T-cell (primary cell): ENCODE data around the gene HPCAL1. TPM values are rescaled to one million over a fixed set of nuclear protein-coding genes. Genes with fewer than 3 reads are reported as not detected.

Source experiments
- ATAC-seq, 4 experiments: fragments of 200-7000 bp in 3 of 4; fragments of 150-1000 bp in 1 of 4; cut with Tn5 transposase; replicated peaks in 1 of 4; 1 replicate in 3 of 4; 2 replicates in 1 of 4; pipeline ENCODE4 v1.10.0; 2021; ENCODE audit warnings: moderate library complexity in 3 of 4, mild to moderate bottlenecking in 2 of 4, moderate number of reproducible peaks in 1 of 4
- CTCF ChIA-PET, 2 donors: fragments of 300-600 bp; sonication (Branson Sonifier 250); formaldehyde crosslinking; loops; one replicate each; lab custom pipeline; 2022; ENCODE audit warnings: antibody characterized with exemption in 2 of 2; lab: Charles Lee
- POLR2A ChIA-PET, 2 donors: fragments of 300-600 bp; sonication (Branson Sonifier 250); formaldehyde crosslinking; loops; one replicate each; lab custom pipeline; 2022; ENCODE audit warnings: antibody characterized with exemption in 2 of 2; lab: Charles Lee
- DNase-seq, 35 experiments: peaks; one replicate each; pipeline versions ENCODE4 v3.0.0 to v3.0.0-alpha.2; 2013 to 2023
- H3K27ac ChIP-seq: one replicate; pipeline ENCODE4 v1.5.1; 2013; ENCODE audit warnings: low read length
- H3K27me3 ChIP-seq, 2 experiments: replicated peaks in 1 of 2; 1 replicate in 1 of 2; 2 replicates in 1 of 2; pipeline versions ENCODE4 v1.6.1 to v1.7.0; 2013; ENCODE audit warnings: low read length in 1 of 2, mixed read lengths in 1 of 2; ENCODE audit not compliant: control insufficient read depth in 2 of 2, insufficient read depth in 2 of 2; ENCODE audit errors: extremely low read depth in 1 of 2
- H3K36me3 ChIP-seq, 2 donors: 1 replicate in 1 of 2; 2 replicates in 1 of 2; pipeline versions ENCODE4 v1.6.1 to v1.7.0; 2013; ENCODE audit warnings: low read length in 1 of 2; ENCODE audit not compliant: control insufficient read depth in 2 of 2, insufficient read depth in 1 of 2; ENCODE audit errors: extremely low read depth in 1 of 2
- H3K4me1 ChIP-seq, 2 experiments: 1 replicate in 1 of 2; 2 replicates in 1 of 2; pipeline versions ENCODE4 v1.6.1 to v1.7.0; 2013; ENCODE audit warnings: low read length in 2 of 2, mixed read lengths in 1 of 2; ENCODE audit not compliant: insufficient read depth in 2 of 2, control insufficient read depth in 1 of 2; ENCODE audit errors: extremely low read depth in 1 of 2
- H3K4me3 ChIP-seq, 2 donors: 1 replicate in 1 of 2; 2 replicates in 1 of 2; pipeline versions ENCODE4 v1.5.1 to v1.7.0; 2013; ENCODE audit warnings: mild to moderate bottlenecking in 2 of 2, low read length in 1 of 2, moderate library complexity in 1 of 2; ENCODE audit not compliant: control insufficient read depth in 1 of 2; ENCODE audit errors: extremely low read depth in 1 of 2
- H3K9me3 ChIP-seq: 2 replicates; pipeline ENCODE4 v1.7.0; 2013
- H3K27ac Mint-ChIP-seq, 2 donors: one replicate each; pipeline ENCODE4 v1.8.0; 2020 to 2021; ENCODE audit warnings: mild to moderate bottlenecking in 2 of 2, mixed read lengths in 2 of 2
- H3K27me3 Mint-ChIP-seq, 2 donors: one replicate each; pipeline ENCODE4 v1.8.0; 2021 to 2022; ENCODE audit warnings: mixed read lengths in 2 of 2
- H3K36me3 Mint-ChIP-seq: one replicate; pipeline ENCODE4 v1.8.0; 2021; ENCODE audit warnings: mixed read lengths
- H3K4me1 Mint-ChIP-seq, 3 donors: one replicate each; pipeline ENCODE4 v1.8.0; 2020 to 2022; ENCODE audit warnings: mixed read lengths in 3 of 3, mild to moderate bottlenecking in 1 of 3
- H3K4me3 Mint-ChIP-seq, 3 donors: one replicate each; pipeline ENCODE4 v1.8.0; 2020 to 2022; ENCODE audit warnings: mild to moderate bottlenecking in 3 of 3, mixed read lengths in 3 of 3, moderate library complexity in 3 of 3
- H3K9me3 Mint-ChIP-seq, 3 donors: one replicate each; pipeline ENCODE4 v1.8.0; 2020 to 2022; ENCODE audit warnings: mixed read lengths in 3 of 3
- whole genome bisulfite sequencing: methylation state at CpG from one replicate; pipeline ENCODE4 v1.1.5; 2013; ENCODE audit warnings: missing lambda C conversion rate; ENCODE audit not compliant: insufficient coverage; 5-methylcytosine and 5-hydroxymethylcytosine counted together
- total RNA-seq, 35 experiments: library from RNA in 6 of 35; stranded (reverse) in 6 of 35; fragments of 120-200 nt in 1 of 35; gene quantifications; one replicate each; pipeline versions ENCODE4 v1.2.1 to v1.2.4 and lab custom pipeline; 2013 to 2026

Gene HPCAL1
- total RNA-seq, 5 donors from 2014 or later (not counting 1 experiment from before 2014, with no cell fraction given) = 39.5 to 87.3 (median 83.2) TPM

DNA sequence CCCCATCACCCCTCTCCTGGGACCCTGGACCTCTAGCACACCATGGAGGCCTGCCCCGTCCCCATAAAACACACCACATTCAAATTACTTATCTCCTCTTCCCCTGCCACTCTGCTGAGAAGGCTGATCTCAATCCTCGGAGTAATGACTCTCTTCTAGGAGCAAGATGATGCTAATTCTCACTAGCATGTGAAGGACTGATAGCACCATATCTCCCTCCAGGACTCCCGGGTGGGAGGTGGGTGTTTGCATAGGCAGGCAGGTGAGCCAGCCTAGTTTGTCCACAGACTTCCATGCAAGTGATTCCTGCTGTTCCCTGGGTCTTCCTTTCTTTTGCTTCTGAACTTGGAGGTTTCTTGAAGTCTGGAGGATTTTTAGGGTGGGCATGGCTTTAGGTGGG lies 40.5 kb downstream of the HPCAL1 start:
- Histone ChIP-seq H3K9me3 (no peaks in the 10 kb centered on the region), H3K27ac (no peak overlapping the region), H3K4me3 (no peak overlapping the region), H3K27me3 (no peaks in the 10 kb centered on the region), H3K4me1 (peaks cover 24 to 75% of the 10 kb centered on the region in 2 experiments), H3K36me3 (peaks cover 2 to 18% of the 10 kb centered on the region in 2 donors)
- H3K9me3 Mint-ChIP-seq = no peaks in the 10 kb centered on the region
- peak overlapping the region in 1 of 3 donors; percentile 34 for H3K4me3 Mint-ChIP-seq
- no peak overlapping the region for H3K27ac Mint-ChIP-seq
- 100% methylated on average over 1 of the region's 3 CpGs for WGBS
- ChIA-PET POLR2A (interaction anchor here in 1 of 2 donors (0.7 kb wide), 1 partner anchor 332 kb away, joined by 3 read pairs; no protein-coding TSS in a partner anchor), CTCF (no interaction called here)
- no peak for DNase-seq
- ATAC-seq = no peak
- no peaks in the 10 kb centered on the region for H3K27me3 Mint-ChIP-seq
- H3K36me3 Mint-ChIP-seq = peaks cover 14% of the 10 kb centered on the region
- peaks cover 82% of the 10 kb centered on the region in 3 donors for H3K4me1 Mint-ChIP-seq

DNA sequence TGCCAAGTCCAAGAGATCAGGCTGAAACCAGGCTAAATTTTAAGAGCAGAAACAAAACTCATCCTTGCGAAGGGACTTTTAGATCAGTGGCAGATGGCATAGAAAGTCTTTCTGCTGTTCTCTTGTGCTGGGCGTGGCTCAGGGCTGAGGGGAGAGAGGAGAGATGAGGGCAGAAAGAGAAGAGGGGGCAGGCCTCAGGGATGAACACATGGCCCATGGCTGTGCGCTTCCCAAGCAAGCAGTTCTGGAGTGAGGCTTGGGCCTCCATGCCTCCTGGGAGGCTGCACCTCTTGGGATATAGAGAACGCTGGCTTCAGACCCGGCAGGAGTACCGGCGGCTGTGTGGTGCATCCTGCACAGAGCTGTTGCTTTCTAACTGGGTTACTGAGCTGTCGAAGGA lies 41.0 kb downstream of the HPCAL1 start:
- no peak overlapping the region for H3K27ac Mint-ChIP-seq
- POLR2A ChIA-PET = no interaction called here

DNA sequence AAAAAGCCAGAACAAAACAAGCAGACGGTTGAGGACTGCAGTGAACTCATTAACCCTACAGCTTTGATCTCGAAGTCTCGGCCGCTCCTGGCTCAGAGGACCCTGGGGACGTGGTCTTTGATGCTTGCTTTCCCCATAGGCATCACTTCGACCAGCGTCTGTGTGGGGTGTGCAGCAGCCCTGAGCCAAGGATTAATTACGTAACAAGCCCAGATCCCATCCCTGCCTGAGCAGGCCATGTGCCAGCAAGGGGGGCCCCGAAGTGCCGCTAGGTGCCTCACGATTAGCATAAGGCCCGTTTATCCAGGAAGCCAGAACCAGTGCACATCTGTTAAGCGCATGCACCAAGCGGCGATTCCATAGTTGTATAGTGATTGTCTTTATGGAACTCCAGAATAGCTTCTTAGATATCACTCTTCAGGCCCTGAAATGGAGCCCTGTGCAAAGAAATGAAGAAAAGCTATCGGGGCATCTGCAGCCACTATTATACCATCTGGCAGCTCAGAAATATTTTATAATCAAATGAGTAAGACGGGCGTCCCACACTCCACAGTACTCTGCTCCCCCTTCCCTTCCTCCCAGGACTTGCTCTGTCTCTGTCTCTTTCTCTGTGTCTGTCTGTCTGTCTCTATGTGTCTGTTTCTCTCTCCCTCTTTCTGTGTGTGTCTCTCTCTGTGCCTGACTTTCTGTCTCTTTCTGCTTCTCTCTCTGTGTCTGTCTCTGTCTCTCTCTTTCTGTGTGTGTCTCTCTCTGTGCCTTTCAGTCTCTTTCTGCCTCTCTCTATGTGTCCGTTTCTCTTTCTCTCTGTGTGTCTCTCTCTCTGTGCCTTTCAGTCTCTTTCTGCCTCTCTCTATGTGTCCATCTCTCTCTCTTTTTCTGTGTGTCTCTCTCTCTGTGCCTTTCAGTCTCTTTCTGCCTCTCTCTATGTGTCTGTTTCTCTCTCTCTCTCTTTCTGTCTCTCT lies 41.7 kb downstream of the HPCAL1 start:
- 84% methylated on average over 15 of the region's 19 CpGs for WGBS
- Mint-ChIP-seq H3K4me3 (peak overlapping the region in 1 of 3 donors; percentile 43), H3K4me1 (peaks cover 78 to 82% (median 79%) of the 10 kb centered on the region in 3 donors)

More for the DNA sequence above, 41.0 kb downstream of the HPCAL1 start:
- Mint-ChIP-seq H3K4me3 (peak overlapping the region in 1 of 3 donors; percentile 34), H3K27me3 (no peaks in the 10 kb centered on the region), H3K4me1 (peaks cover 78 to 79% (median 78%) of the 10 kb centered on the region in 3 donors), H3K36me3 (peaks cover 9% of the 10 kb centered on the region), H3K9me3 (no peaks in the 10 kb centered on the region)
- DNase-seq = no peak
- WGBS = 100% methylated on average over 3 of the region's 8 CpGs
- H3K9me3 ChIP-seq = no peaks in the 10 kb centered on the region
- CTCF ChIA-PET = interaction anchor here in 1 of 2 donors (0.5 kb wide), 1 partner anchor 12 kb away, joined by 3 read pairs; no protein-coding TSS in a partner anchor
- peaks cover 22 to 75% of the 10 kb centered on the region in 2 experiments for H3K4me1 ChIP-seq
- no peak overlapping the region for H3K4me3 ChIP-seq
- H3K27ac ChIP-seq = no peak overlapping the region
- no peaks in the 10 kb centered on the region for H3K27me3 ChIP-seq
- ATAC-seq = no peak
- H3K36me3 ChIP-seq = peaks cover 2 to 15% of the 10 kb centered on the region in 2 donors

DNA sequence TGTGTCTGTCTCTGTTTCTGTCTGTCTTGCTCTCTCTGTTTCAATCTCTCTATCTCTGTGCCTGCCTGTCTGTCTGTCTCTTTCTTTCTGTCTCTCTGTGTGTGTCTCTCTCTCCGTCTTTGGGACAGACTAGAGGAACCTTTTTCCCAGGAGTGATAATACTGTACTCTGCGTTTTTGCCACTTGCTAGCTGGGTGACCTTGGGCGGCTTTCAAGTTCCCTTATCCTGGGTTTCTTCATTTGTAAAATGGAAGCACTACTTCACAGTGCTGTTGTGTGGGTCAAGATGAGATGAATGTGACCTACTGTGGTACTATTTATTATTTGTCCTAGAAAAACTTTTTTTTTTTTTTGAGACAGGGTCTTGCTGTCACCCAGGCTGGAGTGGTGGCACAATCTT lies 42.4 kb downstream of the HPCAL1 start:
- peak overlapping the region in 1 of 2 donors; percentile 15 for H3K27ac Mint-ChIP-seq
- ChIA-PET CTCF (interaction anchor here in 1 of 2 donors (1.0 kb wide), 1 partner anchor 17 kb away, joined by 3 read pairs; no protein-coding TSS in a partner anchor), POLR2A (no interaction called here)
- no peak overlapping the region for H3K4me3 ChIP-seq
- ATAC-seq (no peak), DNase-seq (no peak)
- peaks cover 3% of the 10 kb centered on the region for H3K36me3 Mint-ChIP-seq
- H3K27me3 ChIP-seq = no peaks in the 10 kb centered on the region
- no peaks in the 10 kb centered on the region for H3K9me3 Mint-ChIP-seq
- peaks cover 15 to 64% of the 10 kb centered on the region in 2 experiments for H3K4me1 ChIP-seq
- H3K36me3 ChIP-seq = peaks cover 0 to 11% of the 10 kb centered on the region in 2 donors
- H3K9me3 ChIP-seq = no peaks in the 10 kb centered on the region
- H3K4me1 Mint-ChIP-seq = peaks cover 72 to 79% (median 75%) of the 10 kb centered on the region in 3 donors
- WGBS = no CpG with 5 or more reads among the region's 3 CpGs
- H3K4me3 Mint-ChIP-seq = peak overlapping the region in 1 of 3 donors; percentile 43
- no peak overlapping the region for H3K27ac ChIP-seq
- H3K27me3 Mint-ChIP-seq = no peaks in the 10 kb centered on the region

More for the DNA sequence above, 41.7 kb downstream of the HPCAL1 start:
- ATAC-seq (no peak), DNase-seq (no peak)
- peaks cover 7% of the 10 kb centered on the region for H3K36me3 Mint-ChIP-seq
- POLR2A ChIA-PET = no interaction called here
- no peaks in the 10 kb centered on the region for H3K9me3 ChIP-seq
- CTCF ChIA-PET = interaction anchor here in 1 of 2 donors (0.5 kb wide), 1 partner anchor 12 kb away, joined by 3 read pairs; no protein-coding TSS in a partner anchor
- peaks cover 2 to 13% of the 10 kb centered on the region in 2 donors for H3K36me3 ChIP-seq
- no peaks in the 10 kb centered on the region for H3K9me3 Mint-ChIP-seq
- no peaks in the 10 kb centered on the region for H3K27me3 ChIP-seq
- peaks cover 22 to 71% of the 10 kb centered on the region in 2 experiments for H3K4me1 ChIP-seq
- no peak overlapping the region for H3K4me3 ChIP-seq
- no peak overlapping the region for H3K27ac ChIP-seq
- H3K27ac Mint-ChIP-seq = peak overlapping the region; percentile 2 to 15
- H3K27me3 Mint-ChIP-seq = no peaks in the 10 kb centered on the region

DNA sequence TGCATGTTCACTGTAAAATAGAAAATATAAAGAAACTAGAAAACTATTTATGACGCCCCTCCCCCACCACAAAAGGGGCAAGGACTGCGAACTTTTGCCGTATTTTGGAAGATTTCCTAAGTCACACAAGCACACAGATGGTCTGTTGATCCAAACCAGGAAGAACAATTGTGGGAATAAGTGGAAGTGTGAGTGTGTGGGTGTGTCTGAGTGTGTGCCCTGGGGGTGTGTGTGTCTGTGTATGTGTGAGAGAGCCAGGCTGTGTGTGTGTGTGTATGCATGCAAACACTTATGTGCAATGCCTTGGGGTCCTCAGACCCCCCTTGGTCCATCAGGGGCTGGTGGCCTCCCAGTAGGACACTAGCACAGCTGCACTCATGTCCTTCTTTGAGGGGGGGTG lies 43.1 kb downstream of the HPCAL1 start:
- Histone ChIP-seq H3K9me3 (no peaks in the 10 kb centered on the region), H3K4me1 (peaks cover 10 to 58% of the 10 kb centered on the region in 2 experiments), H3K36me3 (peaks cover 0 to 9% of the 10 kb centered on the region in 2 donors), H3K27ac (no peak overlapping the region), H3K27me3 (no peaks in the 10 kb centered on the region), H3K4me3 (no peak overlapping the region)
- WGBS = no CpG with 5 or more reads among the region's 3 CpGs
- H3K4me3 Mint-ChIP-seq = peak overlapping the region in 2 of 3 donors; percentile 1 to 43
- H3K4me1 Mint-ChIP-seq = peaks cover 72 to 78% (median 75%) of the 10 kb centered on the region in 3 donors
- H3K9me3 Mint-ChIP-seq = no peaks in the 10 kb centered on the region
- no peak for ATAC-seq
- H3K36me3 Mint-ChIP-seq = peaks cover 3% of the 10 kb centered on the region
- H3K27ac Mint-ChIP-seq = peak overlapping the region in 1 of 2 donors; percentile 68
- ChIA-PET CTCF (interaction anchor here in 1 of 2 donors (1.0 kb wide), 1 partner anchor 18 kb away, joined by 3 read pairs; no protein-coding TSS in a partner anchor), POLR2A (no interaction called here)
- no peak for DNase-seq
- no peaks in the 10 kb centered on the region for H3K27me3 Mint-ChIP-seq

DNA sequence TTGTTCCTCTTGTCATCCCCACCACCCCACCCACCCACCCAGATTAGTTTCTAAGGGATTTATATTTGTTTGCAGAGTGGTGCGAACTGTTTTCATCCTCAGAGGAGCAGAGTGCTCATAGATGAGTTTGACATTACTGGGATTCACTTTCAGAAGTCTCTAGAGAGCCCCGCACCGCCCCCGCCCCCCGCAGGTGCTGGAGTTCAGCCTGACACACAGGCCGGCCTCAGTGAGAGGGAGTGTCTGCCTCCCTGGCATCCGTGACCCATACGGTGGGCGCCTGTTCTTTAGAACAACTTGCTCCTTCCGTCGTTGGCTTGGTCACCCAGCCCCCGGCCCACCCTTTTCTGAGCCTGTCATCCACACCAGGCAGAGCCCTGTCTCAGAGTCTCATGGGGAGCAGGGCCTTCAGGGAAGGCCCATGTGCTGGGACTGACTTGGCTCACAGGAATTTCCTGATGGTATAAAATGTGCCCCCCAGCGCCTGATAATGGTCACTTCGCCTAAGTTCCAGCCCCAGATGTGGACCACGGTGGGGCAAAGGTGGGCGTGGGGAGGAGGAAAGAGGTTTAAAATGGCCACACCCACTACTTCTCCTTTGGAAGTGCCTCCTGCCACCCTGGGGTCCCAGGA lies 44.3 kb downstream of the HPCAL1 start:
- H3K4me1 Mint-ChIP-seq = peaks cover 74 to 81% (median 75%) of the 10 kb centered on the region in 3 donors
- Histone ChIP-seq H3K4me3 (no peak overlapping the region), H3K4me1 (peaks cover 10 to 48% of the 10 kb centered on the region in 2 experiments), H3K27me3 (no peaks in the 10 kb centered on the region), H3K27ac (no peak overlapping the region), H3K36me3 (peaks cover 0 to 9% of the 10 kb centered on the region in 2 donors), H3K9me3 (no peaks in the 10 kb centered on the region)
- ChIA-PET POLR2A (no interaction called here), CTCF (no interaction called here)
- no peaks in the 10 kb centered on the region for H3K27me3 Mint-ChIP-seq
- DNase-seq (no peak), ATAC-seq (no peak)
- no peak overlapping the region for H3K27ac Mint-ChIP-seq
- H3K36me3 Mint-ChIP-seq = peaks cover 8% of the 10 kb centered on the region
- WGBS = 87% methylated on average over 13 of the region's 16 CpGs
- no peak overlapping the region for H3K4me3 Mint-ChIP-seq
- H3K9me3 Mint-ChIP-seq = no peaks in the 10 kb centered on the region
